HK-2 (cell line): ENCODE results near the gene C1GALT1C1.

ENCODE experiments used
- DNase-seq: peaks from one replicate; pipeline ENCODE4 v3.0.0-alpha.2; 2018; ENCODE audit not compliant: unreplicated experiment

Gene C1GALT1C1

DNA sequence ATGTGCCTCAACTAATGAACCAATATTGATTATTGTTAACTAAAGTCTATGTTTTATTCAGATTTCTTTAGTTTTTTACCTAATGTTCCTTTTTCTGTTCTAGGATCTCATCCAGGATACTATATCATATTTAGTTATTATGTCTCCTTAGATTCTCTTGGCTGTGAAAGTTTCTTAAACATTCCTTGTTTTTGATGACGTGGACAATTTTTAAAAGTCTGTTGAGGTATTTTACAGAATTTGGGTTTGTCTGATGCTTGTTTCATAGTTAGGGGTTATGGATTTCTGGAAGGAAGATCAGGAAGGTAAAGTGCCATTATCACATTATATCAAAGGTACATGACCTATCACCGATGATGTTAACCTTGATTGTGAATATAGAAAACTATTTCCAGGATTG lies 44.2 kb downstream of the C1GALT1C1 start:
- no peak for DNase-seq
